Heart left ventricle (tissue), 13 donors: ENCODE data around the gene UST.

Experiments
- CTCF ChIP-seq, 12 donors: fragments of 200-600 bp; sonication (generic) in 4 of 12; IDR thresholded peaks; one replicate each; pipeline versions ENCODE4 v1.5.0 to v1.8.0; 2018 to 2022; ENCODE audit warnings: antibody characterized with exemption in 12 of 12, mild to moderate bottlenecking in 5 of 12
- POLR2A ChIP-seq, 2 donors: fragments of 450-650 bp; IDR thresholded peaks; one replicate each; pipeline ENCODE4 v1.6.1; 2017; ENCODE audit warnings: antibody characterized with exemption in 2 of 2, mild to moderate bottlenecking in 2 of 2, moderate library complexity in 2 of 2
- donor health status: ischemic (EF 13 %, LVEDD 7.1; RV severe dilation, severe dysfunction).
- donor health status: DM: no; HTN: yes; CAD: no.
- donor health status: DM: no; HTN: no; CAD: no.
- donor health status: ischemic (EF 25% LVEDD 6.9; RV normal size, moderate dysfunction).
- donor health status: ischemic (EF 25% LVEDD 5.7; RV mildly dilated, moderate dysfunction).
- donor health status: ischemic (EF 35%, LVEDD 5.7; RV mildly dilated, moderate dysfunction).
- donor health status: nonischemic (EF 11% LVEDD 7.7; RV severe dilation, severe dysfunction).
- donor health status: DM: yes; HTN: yes; CAD: no.
- donor health status: PGD.
- donor health status: ischemic (EF 29% LVEDD 5.4; RV normal size, mild dysfunction).
- donor health status: nonischemic (EF 23%, LVEDD 6.1; RV moderate dilation, normal function).

GRCh38 chr6:149008741-149009140 lies 261.9 kb downstream of the UST start:
- TF ChIP-seq CTCF (IDR thresholded peaks at IDR 0.05) = no peak
- TF ChIP-seq POLR2A (IDR thresholded peaks at IDR 0.05) = no peak
